Stimulated activated CD8-positive, alpha-beta memory T cell treated with anti-CD3 and anti-CD28 coated beads, Interleukin-4, amount 100 ng/mL, for 48 hours (primary cell): Measurements from ENCODE around the gene NDRG3.
A peak's percentile ranks its signal among the peaks of the same experiment; 100 is the strongest.

ENCODE experiments used
- DNase-seq: peaks from one replicate; pipeline ENCODE4 v3.0.0-alpha.2; 2020

NDRG3 gene

DNA sequence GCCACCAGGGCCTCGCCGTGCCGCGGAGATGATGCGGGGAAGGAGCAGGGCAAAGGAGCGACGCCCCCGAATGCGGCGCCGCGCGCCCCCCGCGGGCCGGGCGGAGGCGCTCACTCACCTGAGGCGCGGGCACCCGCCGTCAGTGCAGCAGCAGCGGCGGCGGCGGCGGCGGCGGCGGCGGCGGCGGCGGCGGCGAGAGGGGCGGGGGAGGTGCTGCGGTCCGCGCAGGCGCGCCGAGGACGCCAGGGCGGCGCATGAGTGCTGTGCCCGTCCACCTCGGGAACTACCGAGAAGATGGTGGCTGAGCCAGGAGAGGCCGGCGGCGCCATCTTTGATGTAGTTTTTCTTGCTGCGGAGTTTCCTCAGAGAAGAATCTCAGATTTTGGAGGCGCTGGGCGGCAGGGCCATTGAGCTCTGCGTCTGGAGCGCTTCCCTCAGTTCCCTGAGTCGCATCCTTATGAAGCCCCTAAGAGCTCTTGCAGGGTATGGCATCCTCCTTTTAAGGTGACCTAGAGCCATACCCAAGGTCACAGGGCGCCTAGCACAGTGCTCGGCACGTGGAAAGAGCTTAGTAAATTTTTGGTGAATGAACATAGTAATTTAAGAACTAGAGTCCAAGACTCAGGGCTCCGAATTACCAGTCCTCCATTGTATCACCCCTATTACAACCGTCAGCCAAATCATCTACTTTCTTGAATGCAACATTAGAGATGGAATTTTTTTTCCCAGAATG, at the start of gene NDRG3:
NDRG3 (minus strand) TSS at position 164 of the 733 bp plus-strand sequence. CDS start 24,355 bp downstream, outside the sequence.
- DNase-seq: peak; percentile 93

DNA sequence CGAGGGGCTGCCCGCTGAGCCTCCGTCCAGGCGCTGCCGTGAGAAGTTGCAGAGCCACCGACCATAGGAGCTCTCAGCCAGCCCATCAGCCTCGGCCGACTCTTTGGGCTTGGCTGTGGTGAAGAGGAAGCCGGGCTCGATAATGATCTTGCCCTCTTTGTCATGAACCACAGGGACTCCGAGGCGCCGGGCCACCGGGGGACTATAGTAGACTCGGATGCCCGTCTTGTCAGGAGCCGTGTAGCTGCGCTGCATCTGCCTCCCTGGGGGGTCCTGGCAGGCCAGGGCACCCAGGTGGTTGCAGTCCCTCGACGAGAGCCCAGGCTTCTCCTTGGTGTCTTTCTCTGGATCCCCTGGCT, 48.2 kb upstream of the NDRG3 start:
- DNase-seq: no peak

- DNase-seq: no peak
Measured at GRCh38 chr20:36793294-36794115, 47.6 kb upstream of the NDRG3 start.

GRCh38 chr20:36792422-36792821, 46.5 kb upstream of the NDRG3 start:
- no peak for DNase-seq

GRCh38 chr20:36791862-36792261, 46.0 kb upstream of the NDRG3 start:
- no peak for DNase-seq

GRCh38 chr20:36786663-36787062, 40.8 kb upstream of the NDRG3 start:
- DNase-seq: no peak

- DNase-seq: no peak
Measured at GRCh38 chr20:36786246-36786645, 40.4 kb upstream of the NDRG3 start.

DNA sequence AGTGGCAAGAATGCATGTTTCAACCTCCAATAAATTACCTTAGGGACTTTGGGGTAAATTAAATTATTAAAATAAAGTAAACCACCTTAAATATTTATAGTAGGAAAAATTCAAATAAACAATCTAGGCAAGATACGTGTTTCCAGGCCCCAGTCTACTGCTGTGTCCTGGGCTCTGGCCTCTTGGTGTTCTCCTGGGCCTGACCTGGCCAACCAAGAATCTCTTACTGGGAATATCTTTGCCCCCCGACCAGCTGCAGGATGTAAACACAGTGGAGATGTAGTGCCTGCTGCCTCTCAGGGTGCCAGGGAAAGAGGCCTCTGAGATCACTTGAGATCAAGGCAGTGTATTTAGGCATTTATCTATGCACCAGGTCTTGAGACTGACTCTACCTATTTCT, 39.4 kb upstream of the NDRG3 start:
- DNase-seq: no peak

DNA sequence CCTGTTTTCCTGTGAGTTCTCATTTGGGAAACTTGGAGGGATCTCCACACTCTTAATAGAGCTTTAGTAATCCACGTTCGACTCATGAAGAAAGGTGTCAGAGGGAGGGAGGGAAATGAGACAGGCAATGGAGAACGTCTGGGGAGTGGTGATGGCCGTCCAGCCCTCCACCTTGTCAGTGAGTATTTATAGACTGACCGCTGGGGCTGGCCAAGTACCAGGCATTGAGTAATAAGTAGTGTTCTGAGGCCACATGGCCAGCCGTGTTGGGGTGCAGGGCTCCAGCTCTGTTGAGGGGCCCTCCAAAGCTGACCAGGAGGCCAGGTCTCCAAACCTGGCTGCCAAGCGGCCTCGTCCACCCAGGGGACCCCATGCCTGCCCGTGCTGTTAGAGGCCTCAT, 39.0 kb upstream of the NDRG3 start:
- no peak for DNase-seq

- DNase-seq: no peak
Measured at GRCh38 chr20:36784116-36784515, 38.2 kb upstream of the NDRG3 start.

DNA sequence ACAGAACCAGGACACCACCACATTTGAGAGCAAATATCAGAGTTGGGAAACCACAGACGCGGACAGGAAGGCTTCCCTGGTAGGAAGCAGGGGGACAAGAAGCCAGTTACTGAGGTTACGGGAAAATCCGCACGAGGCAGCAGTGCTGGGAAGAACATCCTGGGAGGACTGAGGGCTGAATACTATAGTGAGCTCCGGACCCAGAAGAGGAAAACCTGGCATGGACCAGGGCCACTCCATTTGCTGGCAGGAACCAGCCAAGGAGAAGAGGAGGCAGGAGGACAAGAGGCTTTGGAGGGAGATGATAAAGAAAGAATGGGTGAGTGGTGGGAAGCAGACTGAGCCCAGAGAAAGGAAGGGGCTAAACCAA, 33.8 kb upstream of the NDRG3 start:
- DNase-seq: no peak

DNA sequence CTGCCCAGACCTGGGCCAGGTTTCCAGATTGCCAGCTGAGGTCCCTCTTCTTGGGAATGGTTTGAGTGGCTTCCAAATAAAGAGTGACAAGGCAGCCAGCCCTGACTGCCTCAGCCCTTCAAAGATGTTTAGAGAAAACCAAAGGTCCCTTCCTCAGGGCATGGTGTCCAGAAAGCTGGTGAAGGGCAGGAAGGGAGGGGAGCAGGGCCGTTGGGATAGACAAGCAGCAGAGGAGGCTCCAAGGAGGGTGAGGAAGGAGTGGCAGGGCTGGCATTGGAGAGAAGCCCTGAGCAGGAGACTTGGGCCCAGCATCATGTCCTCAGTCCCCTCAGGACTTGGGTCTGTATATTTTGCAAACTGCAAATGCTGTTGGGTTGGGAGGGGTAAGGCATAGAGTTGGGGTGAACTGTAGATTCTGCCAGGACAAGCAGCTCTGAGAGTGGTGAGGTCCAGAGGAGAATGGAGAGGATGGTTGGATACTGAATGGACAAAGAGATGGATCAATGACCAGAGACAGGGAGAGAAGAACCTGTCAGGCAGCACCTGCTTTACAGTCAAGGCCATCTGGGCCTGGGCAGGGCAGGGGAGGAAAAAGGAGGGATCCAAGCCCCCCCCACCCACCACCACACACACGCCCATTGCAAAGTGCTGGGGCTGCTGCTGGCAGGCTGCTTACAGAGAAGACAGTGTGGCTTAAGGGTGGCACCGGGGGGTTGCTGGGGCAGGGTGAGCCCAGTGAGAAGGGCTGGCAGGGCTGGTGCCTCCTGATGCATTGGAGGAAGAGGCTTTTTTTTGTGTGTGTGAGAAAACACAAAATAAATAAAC, 33.2 kb upstream of the NDRG3 start:
- no peak for DNase-seq

DNA sequence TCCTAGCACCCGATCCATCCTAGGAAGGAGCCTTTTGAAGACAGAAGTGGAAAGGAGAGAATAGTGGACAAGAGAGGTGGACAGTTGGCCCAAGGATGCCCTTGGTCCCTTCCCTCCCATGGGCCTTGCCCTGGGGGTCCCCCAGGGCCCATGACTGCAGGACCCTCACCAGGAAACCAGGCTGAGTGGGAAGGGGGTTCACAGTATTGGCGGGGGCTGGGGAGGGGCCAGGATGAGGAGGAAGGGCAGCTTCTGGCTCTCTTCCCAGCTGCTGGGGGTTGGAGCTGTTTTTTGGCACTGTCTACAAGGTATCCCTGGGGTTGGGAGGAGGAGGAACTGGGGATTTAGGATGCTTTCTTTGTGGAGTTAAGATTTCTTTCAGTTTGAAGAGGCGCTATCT, 31.7 kb upstream of the NDRG3 start:
- DNase-seq: no peak

DNA sequence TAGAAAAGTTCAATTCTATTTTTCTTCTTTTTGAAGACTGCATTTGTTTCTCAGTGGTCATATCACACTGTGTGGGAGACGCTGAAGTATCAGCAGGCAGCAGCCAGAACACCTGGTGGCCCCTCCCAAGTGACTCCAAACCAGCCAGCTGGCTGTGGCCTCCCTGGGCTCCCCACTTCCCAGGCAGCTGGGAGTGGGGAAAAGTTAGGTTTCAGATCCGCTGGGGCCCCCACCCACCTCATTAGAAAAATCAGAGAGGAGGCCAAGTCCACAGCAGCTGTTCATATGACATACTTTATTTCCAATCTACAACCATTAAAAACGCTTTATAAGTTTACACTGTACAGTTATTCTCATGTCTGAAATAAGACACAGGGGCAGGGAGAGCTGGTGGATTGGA, 31.3 kb upstream of the NDRG3 start:
- DNase-seq: no peak

GRCh38 chr20:36775826-36776225, 29.9 kb upstream of the NDRG3 start:
- no peak for DNase-seq

- DNase-seq: no peak
Measured at GRCh38 chr20:36775196-36775595, 29.3 kb upstream of the NDRG3 start.

- DNase-seq: peak; percentile 100
Measured at GRCh38 chr20:36773597-36774390, 27.9 kb upstream of the NDRG3 start, which contains the start of gene DSN1. DSN1 (minus strand) TSS chr20:36773763; CDS start chr20:36771458, 2,305 bp downstream.

DNA sequence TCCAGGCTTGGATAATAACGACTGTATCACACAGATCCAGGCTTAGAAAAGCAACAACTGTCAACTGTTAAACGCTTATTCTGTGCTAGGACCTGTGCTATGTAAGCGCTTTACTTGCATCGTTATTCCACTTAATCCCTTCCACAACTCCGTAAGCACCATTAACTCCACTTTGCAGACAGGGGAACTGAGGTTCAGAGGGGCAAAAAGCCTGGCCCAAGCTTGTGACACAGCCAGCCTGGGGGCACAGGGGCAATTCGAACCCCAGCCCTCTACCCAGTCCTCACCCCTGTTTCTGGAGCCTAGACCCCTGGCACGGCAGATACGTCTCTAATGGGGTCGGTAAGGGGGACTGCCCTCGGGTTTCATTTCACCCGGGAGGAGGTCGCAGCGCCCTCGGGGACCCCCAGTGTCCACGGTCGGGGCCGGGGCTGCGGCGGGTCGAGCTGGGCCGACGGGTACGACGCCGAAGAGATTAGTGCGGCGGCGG, 27.3 kb upstream of the NDRG3 start:
- no peak for DNase-seq

GRCh38 chr20:36770680-36771079, 24.8 kb upstream of the NDRG3 start:
- DNase-seq: no peak

DNA sequence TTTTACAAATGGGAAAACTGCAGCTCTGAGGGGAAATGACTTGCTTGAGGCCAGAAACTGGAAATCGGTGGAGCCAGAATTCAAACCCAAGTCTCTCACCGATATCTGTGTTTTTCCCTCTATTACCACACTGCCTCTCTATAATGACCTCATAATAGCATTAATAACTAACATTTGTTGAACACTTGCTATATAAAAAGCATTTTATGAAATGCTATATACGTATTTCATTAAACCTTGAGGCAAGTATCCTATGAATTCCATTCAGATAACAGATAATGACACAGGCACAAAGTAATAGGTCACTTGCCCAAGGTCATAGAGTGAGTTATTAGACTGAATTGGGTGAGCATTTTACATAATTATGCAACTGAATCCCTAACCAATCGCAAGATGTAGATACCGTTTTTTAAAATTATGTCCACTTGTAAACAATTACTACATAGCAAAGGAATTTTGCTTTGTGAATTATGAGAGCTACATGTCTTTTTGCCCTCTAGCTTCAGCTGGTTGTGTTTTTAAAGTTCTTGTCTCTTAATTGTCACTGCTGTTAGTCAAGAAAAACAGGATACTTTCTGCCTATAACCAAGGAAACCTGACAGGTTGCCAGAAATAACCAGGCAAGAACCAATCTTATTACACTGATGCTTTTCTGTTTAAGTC, 23.0 kb upstream of the NDRG3 start:
- no peak for DNase-seq

DNA sequence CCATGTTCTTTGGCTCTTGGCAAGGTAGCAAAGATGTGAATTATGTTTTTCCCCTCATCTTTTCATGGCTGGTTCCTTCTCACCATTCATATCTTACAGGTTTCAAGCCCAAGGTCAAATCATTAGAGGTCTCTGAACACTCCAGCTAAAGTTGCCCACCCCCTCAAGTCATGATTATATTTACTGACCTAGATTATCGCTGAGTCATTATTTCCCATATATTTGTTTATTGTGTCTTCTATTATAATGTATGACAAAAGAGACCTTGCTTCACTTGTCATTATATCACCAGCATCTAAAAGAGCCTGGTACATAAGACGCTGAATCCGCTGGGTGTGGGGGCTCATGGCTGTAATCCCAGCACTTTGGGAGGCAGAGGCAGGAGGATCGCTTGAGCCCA, 15.2 kb upstream of the NDRG3 start:
- DNase-seq: no peak

GRCh38 chr20:36760647-36761046, 14.8 kb upstream of the NDRG3 start:
- DNase-seq: no peak
